GM12878 (cell line): ENCODE results near the gene NBEA. TPM values are rescaled to one million over a fixed set of nuclear protein-coding genes. Genes with fewer than 3 reads are reported as not detected.

Experiments used
- ATAC-seq: fragments of 200-7000 bp; cut with Tn5 transposase; 3 replicates; pipeline ENCODE4 v1.9.1; 2020; ENCODE audit warnings: mild to moderate bottlenecking, moderate library complexity
- BruUV-seq: library from RNA; stranded (reverse); fragments of 400-500 nt; replicated peaks from 2 replicates; lab custom pipeline; 2021; lab: Mats Ljungman, UMichigan
- CTCF ChIA-PET: fragments of 300-600 bp; sonication (Branson Sonifier 250); formaldehyde crosslinking; extraction: SDS; loops from one replicate; lab custom pipeline; 2021; ENCODE audit warnings: inconsistent platforms; lab: Yijun Ruan, JAX
- POLR2A ChIA-PET: fragments of 350-600 bp; formaldehyde crosslinking; extraction: SDS; loops from one replicate; lab custom pipeline; 2021; ENCODE audit warnings: inconsistent platforms; lab: Charles Lee
- RAD21 ChIA-PET: fragments of 300-600 bp; sonication (Branson Sonifier 250); formaldehyde crosslinking; loops from one replicate; lab custom pipeline; 2023; ENCODE audit warnings: antibody characterized with exemption; ENCODE audit not compliant: unreplicated experiment; lab: Charles Lee
- SMC1A ChIA-PET: fragments of 300-600 bp; sonication (Branson Sonifier 250); formaldehyde crosslinking; loops from one replicate; lab custom pipeline; 2023; ENCODE audit not compliant: unreplicated experiment, uncharacterized antibody; lab: Charles Lee
- DNase-seq: peaks from one replicate; pipeline ENCODE4 v3.0.0-alpha.2; 2011; ENCODE audit warnings: low read depth, low spot score
- FAIRE-seq: peaks from 3 replicates; lab custom pipeline; 2011; peaks lifted over from hg19 to GRCh38; lab: Jason Lieb, UNC
- H2AFZ ChIP-seq: 2 replicates; pipeline ENCODE4 v1.6.0; 2011; ENCODE audit warnings: low read depth, low read length, control low read depth; ENCODE audit not compliant: control insufficient read depth
- H3K27ac ChIP-seq: 2 replicates; pipeline ENCODE4 v1.5.1; 2011; ENCODE audit warnings: control low read depth; ENCODE audit not compliant: control insufficient read depth, insufficient read depth
- H3K27me3 ChIP-seq, 2 experiments: replicated peaks in 1 of 2; 2 replicates each; pipeline versions ENCODE4 v1.6.0 to v1.6.1; 2011; ENCODE audit warnings: low read length in 1 of 2; ENCODE audit not compliant: control insufficient read depth in 2 of 2, insufficient read depth in 2 of 2
- H3K36me3 ChIP-seq, 2 experiments: 2 replicates each; pipeline ENCODE4 v1.5.1; 2011; ENCODE audit warnings: low read length in 1 of 2; ENCODE audit not compliant: control insufficient read depth in 2 of 2, insufficient read depth in 2 of 2
- H3K4me1 ChIP-seq: 2 replicates; pipeline ENCODE4 v1.6.1; 2011; ENCODE audit warnings: mild to moderate bottlenecking, low read length, moderate library complexity, mixed read lengths; ENCODE audit not compliant: control insufficient read depth, insufficient read depth
- H3K4me2 ChIP-seq: 2 replicates; pipeline ENCODE4 v1.6.0; 2011; ENCODE audit warnings: control low read depth; ENCODE audit not compliant: control insufficient read depth, insufficient read depth
- H3K4me3 ChIP-seq: fragments of 200-600 bp; sonication (generic); 2 replicates; pipeline ENCODE4 v1.5.1; 2016
- H3K79me2 ChIP-seq: 2 replicates; pipeline ENCODE4 v1.6.0; 2011; ENCODE audit warnings: low read length; ENCODE audit not compliant: control insufficient read depth, insufficient read depth
- H3K9ac ChIP-seq: 2 replicates; pipeline ENCODE4 v1.8.0; 2011; ENCODE audit warnings: low read length, control low read depth, mixed read lengths; ENCODE audit not compliant: control insufficient read depth, insufficient read depth
- H3K9me3 ChIP-seq: replicated peaks from 3 replicates; pipeline ENCODE4 v1.5.1; 2011; ENCODE audit warnings: mild to moderate bottlenecking, low read length; ENCODE audit not compliant: control insufficient read depth, insufficient read depth
- H4K20me1 ChIP-seq: 2 replicates; pipeline ENCODE4 v1.6.0; 2011; ENCODE audit not compliant: control insufficient read depth, insufficient read depth
- BACH1 ChIP-seq: fragments of 450-650 bp; IDR thresholded peaks from 2 replicates; pipeline ENCODE4 v1.6.1; 2017; ENCODE audit warnings: mild to moderate bottlenecking, borderline replicate concordance
- CUX1 ChIP-seq: IDR thresholded peaks from 2 replicates; pipeline ENCODE4 v1.6.1; 2012; ENCODE audit warnings: improper control_type of control experiment, low read depth, low read length; ENCODE audit not compliant: insufficient replicate concordance
- EGR1 ChIP-seq, 2 experiments: IDR thresholded peaks; 1 replicate in 1 of 2; 2 replicates in 1 of 2; pipeline ENCODE4 v1.6.1; 2011 to 2012; ENCODE audit warnings: low read depth in 2 of 2, low read length in 2 of 2, borderline replicate concordance in 1 of 2, mild to moderate bottlenecking in 1 of 2, moderate library complexity in 1 of 2
- NR2F1 ChIP-seq: fragments of 450-650 bp; conservative IDR thresholded peaks from 2 replicates; pipeline ENCODE4 v1.6.1; 2017; ENCODE audit warnings: mild to moderate bottlenecking
- PAX8 ChIP-seq: fragments of 450-650 bp; IDR thresholded peaks from 2 replicates; pipeline ENCODE4 v1.6.1; 2017; ENCODE audit warnings: mild to moderate bottlenecking, moderate library complexity
- SUPT20H ChIP-seq: IDR thresholded peaks from 2 replicates; pipeline ENCODE4 v1.6.1; 2011; ENCODE audit warnings: low read depth, mild to moderate bottlenecking, low read length, moderate library complexity, borderline replicate concordance; ENCODE audit not compliant: control insufficient read depth
- TARDBP ChIP-seq: IDR thresholded peaks from 2 replicates; pipeline ENCODE4 v1.6.1; 2016; ENCODE audit warnings: borderline replicate concordance
- TCF7 ChIP-seq: IDR thresholded peaks from 2 replicates; pipeline ENCODE4 v1.6.1; 2014; ENCODE audit warnings: antibody characterized with exemption, borderline replicate concordance
- YBX1 ChIP-seq: fragments of 450-650 bp; IDR thresholded peaks from 2 replicates; pipeline ENCODE4 v1.6.1; 2016; ENCODE audit warnings: antibody characterized with exemption
- WGBS: methylation state at CpG from one replicate; pipeline ENCODE4 v1.1.6; 2016; ENCODE audit warnings: low lambda C conversion rate; ENCODE audit not compliant: insufficient replicate concordance, insufficient coverage; ENCODE audit errors: missing lambda C conversion rate; 5-methylcytosine and 5-hydroxymethylcytosine counted together
- in situ Hi-C: fragments of 300-500 bp; cut with MboI; formaldehyde crosslinking; loops from 9 replicates; pipeline ENCODE4 v1.14.3; 2018; ENCODE audit warnings: mixed read lengths
- intact Hi-C: fragments of 100-400 bp; cut with micrococcal nuclease; formaldehyde crosslinking; loops from one replicate; pipeline ENCODE4 v1.14.2; 2022; ENCODE audit not compliant: unreplicated experiment
- polyA plus RNA-seq, 11 experiments: library from polyadenylated mRNA; depleted of rRNA in 4 of 11; unstranded in 6 of 11; stranded (reverse) in 5 of 11; fragments of >200 nt; fragmentation: Nextera tagmentation in 4 of 11; fragmentation: Illumina TruSeq in 1 of 11; extraction: Ambion mirVana in 4 of 11; extraction: Trizol in 1 of 11; gene quantifications; 1 replicate in 1 of 11; 2 replicates in 10 of 11; pipeline versions ENCODE4 v1.2.1 to v1.2.3, GENCODE V29; 2011 to 2016; ENCODE audit warnings: inconsistent platforms in 2 of 11, missing spikeins in 2 of 11, low read depth in 1 of 11
- total RNA-seq, 4 experiments: library from RNA; depleted of rRNA in 3 of 4; stranded (reverse); fragments of >200 nt in 3 of 4; fragmentation: Illumina TruSeq in 1 of 4; extraction: Trizol in 1 of 4; gene quantifications; 2 replicates each; pipeline versions ENCODE4 v1.2.1 to v1.2.3, GENCODE V29; 2013 to 2021
- TF ChIP-seq, protein P1 (sequence below): IDR thresholded peaks from 2 replicates; pipeline ENCODE4 v1.6.1; 2012; ENCODE audit warnings: low read depth, low read length, improper control_type of control experiment
- TF ChIP-seq, protein P2 (sequence below): fragments of 450-650 bp; IDR thresholded peaks from 2 replicates; pipeline ENCODE4 v1.6.1; 2014; ENCODE audit warnings: mild to moderate bottlenecking

The NBEA gene
- total and polyA plus RNA-seq, 10 of the 15 experiments (the other 5 are each of a cell fraction or from before 2014, with no cell fraction given): 0.23 to 3.6 (median 0.55) TPM

- Histone ChIP-seq H4K20me1 (no peaks in the 10 kb centered on the region), H3K9ac (no peak overlapping the region), H3K79me2 (no peaks in the 10 kb centered on the region), H3K4me3 (no peak overlapping the region), H3K36me3 (no peaks in the 10 kb centered on the region), H3K27ac (no peak overlapping the region), H3K27me3 (no peaks in the 10 kb centered on the region), H2AFZ (no peak overlapping the region), H3K9me3 (no peaks in the 10 kb centered on the region), H3K4me1 (no peaks in the 10 kb centered on the region), H3K4me2 (no peak overlapping the region)
- no peak for DNase-seq
- FAIRE-seq: no peak
- RAD21 ChIA-PET: no interaction called here
- TF ChIP-seq YBX1 (no peak), PAX8 (no peak), NR2F1 (no peak), SUPT20H (no peak), TCF7 (no peak), BACH1 (no peak), EGR1 (IDR thresholded peaks at IDR 0.05; ENCODE audit: borderline replicate concordance in 1 of 2, low read depth in 2 of 2, low read length in 2 of 2) (no peak)
- intact Hi-C loops: no loop called here
- POLR2A ChIA-PET: no interaction called here
- ATAC-seq: no peak
- CTCF ChIA-PET: no interaction called here
- BruUV-seq: no TSS peak
- 22% methylated on average over 3 of the region's 4 CpGs for WGBS
- SMC1A ChIA-PET: interaction anchor here (1.8 kb wide), 1 partner anchor 9 kb away, joined by 5 read pairs; no protein-coding TSS in a partner anchor
- in situ Hi-C loops: no loop called here
These were observed 656.8 kb downstream of the NBEA start for GRCh38 chr13:35598790-35599369.

DNA sequence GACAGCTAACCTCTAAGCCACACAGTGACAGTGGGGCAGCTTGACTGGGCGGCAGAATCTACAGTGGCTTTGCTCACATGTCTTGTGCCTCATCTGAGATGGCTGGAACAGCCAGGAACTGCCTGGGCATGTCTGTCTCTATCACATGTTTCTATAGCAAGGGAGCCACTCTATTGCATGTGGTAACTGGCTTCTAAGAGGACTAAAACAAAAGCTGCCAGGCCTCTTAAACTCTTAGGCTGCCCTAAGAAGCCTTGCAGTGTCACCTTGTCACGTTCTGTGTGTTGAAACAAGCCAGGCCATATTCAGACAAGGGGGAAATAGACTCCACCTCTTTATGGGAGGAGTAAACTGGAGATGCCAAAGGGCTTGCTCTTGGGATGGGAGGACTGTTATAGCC lies 657.3 kb downstream of the NBEA start:
- in situ Hi-C loops: no loop called here
- ChIA-PET POLR2A (no interaction called here), SMC1A (no interaction called here)
- TF ChIP-seq TARDBP: no peak
- no peak for TF ChIP-seq CUX1
- TF ChIP-seq, protein P1, sequence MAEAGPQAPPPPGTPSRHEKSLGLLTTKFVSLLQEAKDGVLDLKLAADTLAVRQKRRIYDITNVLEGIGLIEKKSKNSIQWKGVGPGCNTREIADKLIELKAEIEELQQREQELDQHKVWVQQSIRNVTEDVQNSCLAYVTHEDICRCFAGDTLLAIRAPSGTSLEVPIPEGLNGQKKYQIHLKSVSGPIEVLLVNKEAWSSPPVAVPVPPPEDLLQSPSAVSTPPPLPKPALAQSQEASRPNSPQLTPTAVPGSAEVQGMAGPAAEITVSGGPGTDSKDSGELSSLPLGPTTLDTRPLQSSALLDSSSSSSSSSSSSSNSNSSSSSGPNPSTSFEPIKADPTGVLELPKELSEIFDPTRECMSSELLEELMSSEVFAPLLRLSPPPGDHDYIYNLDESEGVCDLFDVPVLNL: no peak
- TF ChIP-seq, protein P2, sequence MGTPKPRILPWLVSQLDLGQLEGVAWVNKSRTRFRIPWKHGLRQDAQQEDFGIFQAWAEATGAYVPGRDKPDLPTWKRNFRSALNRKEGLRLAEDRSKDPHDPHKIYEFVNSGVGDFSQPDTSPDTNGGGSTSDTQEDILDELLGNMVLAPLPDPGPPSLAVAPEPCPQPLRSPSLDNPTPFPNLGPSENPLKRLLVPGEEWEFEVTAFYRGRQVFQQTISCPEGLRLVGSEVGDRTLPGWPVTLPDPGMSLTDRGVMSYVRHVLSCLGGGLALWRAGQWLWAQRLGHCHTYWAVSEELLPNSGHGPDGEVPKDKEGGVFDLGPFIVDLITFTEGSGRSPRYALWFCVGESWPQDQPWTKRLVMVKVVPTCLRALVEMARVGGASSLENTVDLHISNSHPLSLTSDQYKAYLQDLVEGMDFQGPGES: no peak

More for the DNA sequence above, 657.3 kb downstream of the NBEA start:
- H2AFZ ChIP-seq: no peak overlapping the region
- RAD21 ChIA-PET: no interaction called here
- DNase-seq (no peak), FAIRE-seq (no peak), ATAC-seq (no peak)
- H3K79me2 ChIP-seq: no peaks in the 10 kb centered on the region
- intact Hi-C loops: no loop called here
- H3K9ac ChIP-seq: no peak overlapping the region
- no peaks in the 10 kb centered on the region for H3K27me3 ChIP-seq
- no peaks in the 10 kb centered on the region for H3K9me3 ChIP-seq
- WGBS: 16% methylated on average over 2 of the region's 2 CpGs
- H3K4me2 ChIP-seq: no peak overlapping the region
- no TSS peak for BruUV-seq
- no peak overlapping the region for H3K27ac ChIP-seq
- H3K4me3 ChIP-seq: no peak overlapping the region
- no peaks in the 10 kb centered on the region for H3K36me3 ChIP-seq
- no peaks in the 10 kb centered on the region for H3K4me1 ChIP-seq
- CTCF ChIA-PET: no interaction called here
- H4K20me1 ChIP-seq: no peaks in the 10 kb centered on the region
